LNCaP clone FGC (cell line): ENCODE results near the gene KLHL30.

Source experiments
- DNase-seq: peaks from one replicate; pipeline ENCODE4 v3.0.0-alpha.2; 2011; ENCODE audit warnings: low read depth
- H3K4me3 ChIP-seq: 2 replicates; pipeline ENCODE4 v1.5.1; 2011; ENCODE audit warnings: mild to moderate bottlenecking, low read depth, low read length, control low read depth
- TF ChIP-seq, protein P1 (sequence below): IDR thresholded peaks from 2 replicates; pipeline ENCODE4 v1.5.1; 2012; ENCODE audit warnings: mild to moderate bottlenecking; ENCODE audit not compliant: control insufficient read depth, insufficient read depth; ENCODE audit errors: extremely low read depth

The KLHL30 gene

DNA sequence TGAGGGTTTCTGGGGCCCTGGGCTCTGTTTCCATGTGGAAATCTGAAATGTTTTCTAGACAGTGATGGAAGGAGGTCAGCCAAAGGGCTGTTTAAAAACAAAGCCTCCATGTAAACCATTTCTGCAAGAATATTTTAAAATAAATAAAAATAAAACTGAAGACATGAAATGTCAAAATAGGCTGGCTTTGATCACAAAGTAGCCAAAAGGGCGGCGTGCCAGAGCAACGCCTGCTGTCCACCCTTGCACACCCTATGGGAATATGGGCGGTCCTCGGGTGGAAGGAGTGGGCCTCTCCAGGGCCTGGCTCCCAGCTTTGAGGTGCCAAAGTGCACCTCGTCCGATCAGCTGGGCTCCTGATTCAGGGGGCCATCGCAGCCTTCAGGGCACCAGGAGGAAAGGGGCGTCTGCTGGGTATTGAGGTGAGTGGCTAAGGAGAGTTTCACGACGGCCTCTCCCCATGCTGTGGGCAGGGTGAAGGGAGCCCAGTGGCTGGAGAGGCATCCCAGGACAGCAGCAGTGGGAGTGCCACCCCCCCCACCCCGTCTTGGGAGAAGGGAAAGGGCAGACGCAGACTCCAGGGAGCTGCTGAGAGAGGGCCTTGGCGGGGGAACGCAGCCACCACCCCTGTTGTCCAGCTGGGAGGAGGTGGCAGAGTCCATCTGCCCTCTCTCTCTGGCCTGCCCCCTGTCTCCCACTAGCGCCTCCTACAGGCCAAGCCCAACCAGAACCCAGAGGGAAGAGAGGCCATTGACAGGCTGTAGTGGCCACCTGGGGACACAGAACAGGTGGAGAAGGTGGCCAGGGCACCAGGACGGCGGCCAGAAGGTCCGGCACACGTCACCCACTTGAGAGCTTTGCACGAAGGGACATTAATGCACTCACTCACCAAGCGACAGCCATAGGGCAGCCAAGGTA, 14.6 kb downstream of the KLHL30 start:
- H3K4me3 ChIP-seq, result no peak overlapping the region
- TF ChIP-seq, protein P1, sequence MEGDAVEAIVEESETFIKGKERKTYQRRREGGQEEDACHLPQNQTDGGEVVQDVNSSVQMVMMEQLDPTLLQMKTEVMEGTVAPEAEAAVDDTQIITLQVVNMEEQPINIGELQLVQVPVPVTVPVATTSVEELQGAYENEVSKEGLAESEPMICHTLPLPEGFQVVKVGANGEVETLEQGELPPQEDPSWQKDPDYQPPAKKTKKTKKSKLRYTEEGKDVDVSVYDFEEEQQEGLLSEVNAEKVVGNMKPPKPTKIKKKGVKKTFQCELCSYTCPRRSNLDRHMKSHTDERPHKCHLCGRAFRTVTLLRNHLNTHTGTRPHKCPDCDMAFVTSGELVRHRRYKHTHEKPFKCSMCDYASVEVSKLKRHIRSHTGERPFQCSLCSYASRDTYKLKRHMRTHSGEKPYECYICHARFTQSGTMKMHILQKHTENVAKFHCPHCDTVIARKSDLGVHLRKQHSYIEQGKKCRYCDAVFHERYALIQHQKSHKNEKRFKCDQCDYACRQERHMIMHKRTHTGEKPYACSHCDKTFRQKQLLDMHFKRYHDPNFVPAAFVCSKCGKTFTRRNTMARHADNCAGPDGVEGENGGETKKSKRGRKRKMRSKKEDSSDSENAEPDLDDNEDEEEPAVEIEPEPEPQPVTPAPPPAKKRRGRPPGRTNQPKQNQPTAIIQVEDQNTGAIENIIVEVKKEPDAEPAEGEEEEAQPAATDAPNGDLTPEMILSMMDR, result no peak
- no peak for DNase-seq

DNA sequence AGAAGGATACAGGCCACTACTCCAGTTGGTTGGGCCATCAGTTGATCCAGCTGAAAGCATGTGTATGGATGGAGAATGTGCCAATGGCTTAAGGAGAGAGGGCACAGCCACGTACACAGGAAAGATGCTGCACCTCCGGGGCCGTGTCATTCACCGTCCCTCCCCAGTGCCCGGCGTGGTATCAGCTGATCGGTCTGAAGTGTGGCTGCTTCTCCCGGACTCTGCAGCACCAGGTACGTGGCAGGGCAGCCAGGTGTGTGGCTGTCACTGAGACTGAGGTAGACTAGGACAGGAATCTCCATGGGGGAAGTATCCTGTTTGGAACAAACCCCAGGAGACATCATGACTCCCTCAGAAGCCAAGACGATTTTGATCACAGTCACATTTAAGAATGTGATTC, 16.1 kb downstream of the KLHL30 start:
- no peak overlapping the region for H3K4me3 ChIP-seq
- DNase-seq, result no peak
- TF ChIP-seq, protein P1, result no peak

DNA sequence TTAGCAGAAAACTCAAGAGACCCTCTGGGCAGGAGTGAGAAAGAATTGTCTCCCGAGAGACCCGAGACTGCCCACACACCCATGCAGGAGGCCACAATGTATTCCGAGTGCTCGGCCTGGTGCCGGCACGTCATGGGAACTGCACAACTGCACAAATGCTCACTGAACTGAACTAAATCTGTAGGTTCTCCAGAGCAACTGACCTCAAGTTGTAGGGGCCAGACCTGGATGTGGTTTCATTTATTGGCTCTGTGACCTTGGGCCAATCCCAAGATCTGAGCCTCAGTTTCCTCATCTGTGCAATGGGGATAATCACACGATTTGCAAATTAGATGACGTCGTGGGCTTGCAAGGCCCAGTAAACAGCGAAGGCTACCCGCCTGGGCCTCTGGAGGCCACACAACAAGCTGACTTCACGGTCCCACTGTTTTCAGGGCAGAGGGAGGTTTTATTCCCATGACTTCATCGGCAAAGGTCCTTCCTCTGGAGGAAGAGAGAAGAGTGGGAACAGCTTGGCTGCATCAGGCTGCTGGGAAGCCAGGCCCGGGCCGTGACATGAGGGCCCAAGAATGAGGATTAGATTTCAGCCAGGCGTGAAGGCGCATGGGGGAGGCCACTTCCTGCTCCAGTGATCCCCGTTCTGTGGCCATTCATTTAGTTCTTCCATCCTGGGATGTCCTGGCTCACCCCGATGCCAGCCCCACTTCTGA, 16.7 kb downstream of the KLHL30 start:
- no peak overlapping the region for H3K4me3 ChIP-seq
- TF ChIP-seq, protein P1, result no peak
- no peak for DNase-seq

DNA sequence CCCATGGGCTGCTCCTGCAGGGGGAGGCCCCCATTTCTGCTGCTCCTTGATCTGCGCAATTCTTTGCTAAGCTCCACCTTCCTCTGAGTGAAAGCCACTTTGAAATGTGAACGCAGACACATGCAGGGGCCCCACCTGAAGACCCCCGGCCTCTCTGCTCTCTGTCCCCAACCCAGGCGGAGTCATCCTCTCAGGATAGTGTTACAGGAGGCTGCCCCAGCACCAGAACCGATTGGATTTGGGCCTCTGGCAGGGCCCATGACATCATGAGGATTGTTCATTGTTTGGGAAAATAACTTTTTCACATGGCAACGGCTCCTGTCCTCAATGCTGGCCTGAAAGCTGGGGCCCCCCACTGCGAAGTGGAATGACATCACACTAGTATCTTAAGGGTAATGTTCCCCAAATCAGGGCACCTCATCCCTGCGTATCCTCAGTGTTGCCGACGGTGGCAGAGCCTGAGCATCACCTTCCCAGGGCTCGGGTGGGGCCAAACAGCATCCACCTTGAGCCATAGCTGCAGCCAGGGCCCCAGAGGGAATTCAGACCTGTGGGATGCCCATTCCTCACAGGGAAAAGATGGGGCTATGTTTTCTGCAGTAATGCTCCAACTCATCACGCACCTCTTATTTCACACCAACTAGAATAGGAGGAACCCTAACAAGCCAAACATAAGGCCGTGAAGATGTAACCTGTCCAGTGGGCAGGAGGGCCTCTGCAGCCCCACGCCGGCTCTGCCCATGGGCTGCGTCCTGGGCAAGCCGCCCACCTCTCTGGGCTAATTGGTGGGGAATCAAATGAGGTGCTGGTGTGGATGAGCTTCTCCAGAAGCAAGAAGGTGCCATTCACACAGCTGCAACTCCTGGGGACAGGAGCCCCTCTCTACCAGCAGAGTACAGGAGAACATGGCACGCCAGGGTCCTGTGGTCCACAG, 17.6 kb downstream of the KLHL30 start:
- H3K4me3 ChIP-seq, result no peak overlapping the region
- TF ChIP-seq, protein P1, result no peak
- DNase-seq, result no peak

DNA sequence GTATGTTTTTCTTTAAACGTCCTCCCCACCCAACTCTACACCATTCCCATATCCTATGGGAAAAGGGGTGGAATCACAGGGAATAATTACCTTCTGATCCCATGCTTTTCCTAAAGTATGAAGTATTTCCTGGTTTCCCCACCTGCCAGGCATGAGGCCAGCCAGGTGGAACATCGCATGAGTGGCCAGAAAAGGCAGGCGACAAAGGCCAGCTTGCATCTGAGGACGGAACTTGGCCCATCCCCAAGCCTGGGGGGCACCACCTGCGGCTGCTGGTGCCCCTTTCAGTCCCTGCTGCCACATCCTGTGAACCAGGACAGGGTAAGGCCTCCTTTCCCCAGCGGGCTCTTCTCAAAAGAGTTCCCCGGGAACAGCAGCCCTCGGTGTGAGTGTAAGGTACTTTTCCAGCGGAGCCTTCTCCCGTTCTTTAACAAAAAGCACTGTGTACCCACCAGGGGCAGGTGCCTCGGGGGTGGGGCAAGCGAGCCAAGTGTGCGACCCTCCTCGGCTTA, 19.1 kb downstream of the KLHL30 start:
- TF ChIP-seq, protein P1, result no peak
- no peak for DNase-seq
- no peak overlapping the region for H3K4me3 ChIP-seq

DNA sequence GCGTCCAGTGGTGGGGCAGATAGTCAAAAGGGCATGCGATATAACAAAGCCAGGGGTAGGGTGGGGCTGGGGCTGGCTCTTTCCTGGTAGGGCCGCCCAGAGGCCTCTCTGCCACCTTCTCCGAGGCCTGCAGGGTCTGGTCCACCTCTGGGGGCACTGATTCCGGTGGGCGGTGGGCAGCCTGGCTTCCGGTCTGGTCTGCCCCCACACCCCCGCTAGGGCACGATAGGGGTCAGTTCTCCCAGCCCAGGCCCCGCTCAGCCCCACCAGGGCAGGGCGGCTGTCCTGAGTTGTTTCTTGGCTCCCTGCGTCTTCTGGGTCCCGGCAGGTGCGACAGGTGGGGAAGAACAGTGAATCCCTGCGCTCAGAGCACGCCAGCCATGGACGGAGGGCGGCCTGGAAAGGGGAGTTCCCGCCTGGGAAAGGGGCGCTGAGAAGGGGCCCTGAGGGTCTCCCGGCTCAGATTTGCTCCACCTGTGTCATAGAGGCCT, 19.6 kb downstream of the KLHL30 start:
- no peak for DNase-seq
- TF ChIP-seq, protein P1, result no peak
- no peak overlapping the region for H3K4me3 ChIP-seq
